Spleen (tissue), 7 donors: Measurements from ENCODE around the gene IL19.

Experiments used
- CTCF ChIP-seq, 11 experiments: fragments of 200-600 bp in 7 of 11; fragments of 450-650 bp in 4 of 11; sonication (generic) in 4 of 11; IDR thresholded peaks in 8 of 11; conservative IDR thresholded peaks in 3 of 11; 1 replicate in 7 of 11; 2 replicates in 4 of 11; pipeline versions ENCODE4 v1.4.0 to v1.8.0; 2016 to 2021; ENCODE audit warnings: antibody characterized with exemption in 11 of 11, inconsistent platforms in 4 of 11, mild to moderate bottlenecking in 1 of 11
- POLR2A ChIP-seq, 3 donors: fragments of 450-650 bp; IDR thresholded peaks; one replicate each; pipeline ENCODE4 v1.5.1; 2017; ENCODE audit warnings: antibody characterized with exemption in 3 of 3, mild to moderate bottlenecking in 1 of 3
- POLR2AphosphoS5 ChIP-seq, 3 donors: sonication (generic); formaldehyde crosslinking; IDR thresholded peaks; one replicate each; pipeline ENCODE4 v1.5.1; 2017; ENCODE audit warnings: antibody characterized with exemption in 3 of 3
- donor health status: DM: no; HTN: no; CAD: no; lungs with moderate emphysema.
- donor health status: DM: no; HTN: no; CAD: no.
- donor health status: DM: no; HTN: no; CAD: no.

DNA sequence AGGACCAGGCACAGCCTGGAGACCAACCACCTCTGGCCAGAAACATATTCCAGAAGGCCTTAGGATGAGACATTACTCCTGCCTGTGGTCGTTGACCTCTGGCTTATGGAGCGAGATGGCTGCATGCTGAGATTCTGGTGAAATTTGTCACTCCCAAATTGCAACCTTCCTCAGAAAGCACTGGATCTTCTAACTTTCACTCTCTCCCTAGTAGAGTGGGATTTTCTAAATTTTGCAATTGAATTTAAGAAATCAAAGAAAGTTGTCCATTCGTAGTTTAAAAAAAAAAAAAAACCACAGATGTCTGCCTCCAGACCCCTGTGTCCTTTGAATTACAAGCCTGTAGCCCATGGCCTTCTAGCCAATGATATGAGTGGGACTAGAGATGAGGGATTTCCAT, 30.3 kb downstream of the IL19 start:
- no peak for TF ChIP-seq CTCF (IDR thresholded peaks at IDR 0.05 in 8 of 11, conservative IDR thresholded peaks at IDR 0.05 in 3 of 11)
- no peak for TF ChIP-seq POLR2A (IDR thresholded peaks at IDR 0.05)
- TF ChIP-seq POLR2AphosphoS5 (IDR thresholded peaks at IDR 0.05): no peak
